WERI-Rb-1 (cell line): ENCODE data around the gene APOBEC2.
A peak's percentile ranks its signal among the peaks of the same experiment; 100 is the strongest.
"Not testable (repeated sequence)": the region's sequence is repeated elsewhere in the genome, so short reads cannot be mapped to it uniquely, and the experiment has no call there.

ENCODE experiments used
- DNase-seq: peaks from one replicate; pipeline ENCODE4 v3.0.0-alpha.2; 2020
- H3K27ac ChIP-seq: fragments of 250-450 bp; sonication (Bioruptor Pico); 2 replicates; pipeline ENCODE4 v1.5.1; 2020; ENCODE audit warnings: mild to moderate bottlenecking, moderate library complexity
- H3K27me3 ChIP-seq: fragments of 250-450 bp; sonication (Bioruptor Pico); 2 replicates; pipeline ENCODE4 v1.5.1; 2021; ENCODE audit warnings: mild to moderate bottlenecking, low read depth, moderate library complexity; ENCODE audit not compliant: insufficient read depth, severe bottlenecking
- H3K36me3 ChIP-seq: fragments of 250-450 bp; sonication (Bioruptor Pico); 2 replicates; pipeline ENCODE4 v1.5.1; 2020; ENCODE audit warnings: mild to moderate bottlenecking, moderate library complexity
- H3K4me3 ChIP-seq: 2 replicates; pipeline ENCODE4 v1.5.1; 2011; ENCODE audit warnings: low read depth, mild to moderate bottlenecking, control low read depth, low read length
- H3K9me3 ChIP-seq: fragments of 250-450 bp; sonication (Bioruptor Pico); 2 replicates; pipeline ENCODE4 v1.5.1; 2021; ENCODE audit warnings: mild to moderate bottlenecking, moderate library complexity; ENCODE audit not compliant: severe bottlenecking
- TF ChIP-seq, protein P1 (sequence below): IDR thresholded peaks from 2 replicates; pipeline ENCODE4 v1.5.1; 2011; ENCODE audit warnings: low read depth, mild to moderate bottlenecking, control low read depth, inconsistent platforms, low read length

APOBEC2 gene

DNA sequence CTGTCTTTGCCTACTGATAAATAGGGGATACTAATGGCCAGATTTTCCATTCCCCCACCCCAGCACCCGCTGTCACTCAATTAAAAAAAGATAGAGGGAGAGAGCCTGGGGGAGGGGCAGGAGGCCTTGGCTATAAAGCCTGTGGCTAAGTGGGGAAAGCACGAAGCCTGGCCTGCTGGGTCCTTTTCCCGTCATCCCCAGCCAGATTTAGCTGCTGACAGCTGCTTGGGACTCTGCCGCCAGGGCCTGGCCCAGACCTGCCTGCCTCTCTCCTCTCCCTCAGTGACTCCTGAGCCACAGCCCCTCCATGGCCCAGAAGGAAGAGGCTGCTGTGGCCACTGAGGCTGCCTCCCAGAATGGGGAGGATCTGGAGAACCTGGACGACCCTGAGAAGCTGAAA is at the start of gene APOBEC2:
Gene APOBEC2 (plus strand): TSS at position 162 of the 400 bp plus-strand sequence. CDS start 146 bp downstream, at position 308.
- H3K27me3 ChIP-seq: no peaks in the 10 kb centered on the region
- peak; percentile 94 for DNase-seq
- no peaks in the 10 kb centered on the region for H3K9me3 ChIP-seq
- H3K27ac ChIP-seq: peak within 1 kb of the TSS; percentile 85
- no peaks in the 10 kb centered on the region for H3K36me3 ChIP-seq
- H3K4me3 ChIP-seq: no peak within 1 kb of the TSS; the same call in 1 of the 2 replicates
- TF ChIP-seq, protein P1, sequence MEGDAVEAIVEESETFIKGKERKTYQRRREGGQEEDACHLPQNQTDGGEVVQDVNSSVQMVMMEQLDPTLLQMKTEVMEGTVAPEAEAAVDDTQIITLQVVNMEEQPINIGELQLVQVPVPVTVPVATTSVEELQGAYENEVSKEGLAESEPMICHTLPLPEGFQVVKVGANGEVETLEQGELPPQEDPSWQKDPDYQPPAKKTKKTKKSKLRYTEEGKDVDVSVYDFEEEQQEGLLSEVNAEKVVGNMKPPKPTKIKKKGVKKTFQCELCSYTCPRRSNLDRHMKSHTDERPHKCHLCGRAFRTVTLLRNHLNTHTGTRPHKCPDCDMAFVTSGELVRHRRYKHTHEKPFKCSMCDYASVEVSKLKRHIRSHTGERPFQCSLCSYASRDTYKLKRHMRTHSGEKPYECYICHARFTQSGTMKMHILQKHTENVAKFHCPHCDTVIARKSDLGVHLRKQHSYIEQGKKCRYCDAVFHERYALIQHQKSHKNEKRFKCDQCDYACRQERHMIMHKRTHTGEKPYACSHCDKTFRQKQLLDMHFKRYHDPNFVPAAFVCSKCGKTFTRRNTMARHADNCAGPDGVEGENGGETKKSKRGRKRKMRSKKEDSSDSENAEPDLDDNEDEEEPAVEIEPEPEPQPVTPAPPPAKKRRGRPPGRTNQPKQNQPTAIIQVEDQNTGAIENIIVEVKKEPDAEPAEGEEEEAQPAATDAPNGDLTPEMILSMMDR: no peak

- not testable (repeated sequence) for H3K4me3 ChIP-seq, H3K9me3 ChIP-seq, H3K27me3 ChIP-seq, H3K27ac ChIP-seq, H3K36me3 ChIP-seq
- DNase-seq: peak; percentile 76
- TF ChIP-seq, protein P1: peak; percentile 78
Measured at GRCh38 chr6:41006217-41006616, 46.8 kb upstream of the APOBEC2 start.

DNA sequence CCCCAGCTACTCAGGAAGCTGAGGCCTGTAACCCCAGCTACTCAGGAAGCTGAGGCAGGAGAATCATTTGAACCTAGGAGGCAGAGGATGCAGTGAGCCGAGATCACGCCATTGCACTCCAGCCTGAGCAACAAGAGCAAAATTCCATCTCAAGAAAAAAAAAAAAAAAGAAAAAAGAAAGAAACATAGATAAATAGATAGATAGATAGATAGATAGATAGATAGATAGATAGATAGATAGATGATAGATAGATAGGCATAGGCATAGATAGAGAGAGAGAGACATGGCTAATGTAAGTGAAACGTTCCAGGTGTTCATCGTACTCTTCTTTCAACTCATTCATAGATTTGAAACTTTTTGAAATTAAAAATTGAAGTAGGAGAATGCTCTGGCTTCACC is 46.0 kb upstream of the APOBEC2 start:
- DNase-seq, H3K36me3 ChIP-seq, H3K9me3 ChIP-seq, H3K27ac ChIP-seq, H3K4me3 ChIP-seq, H3K27me3 ChIP-seq: not testable (repeated sequence)

- Histone ChIP-seq H3K27ac (no peak overlapping the region), H3K4me3 (no peak overlapping the region), H3K9me3 (no peaks in the 10 kb centered on the region), H3K36me3 (no peaks in the 10 kb centered on the region), H3K27me3 (peaks cover 5% of the 10 kb centered on the region)
- TF ChIP-seq, protein P1: no peak
- DNase-seq: no peak
Measured at GRCh38 chr6:41008011-41008410, 45.0 kb upstream of the APOBEC2 start.

GRCh38 chr6:41009669-41010068 is 43.3 kb upstream of the APOBEC2 start:
- DNase-seq: no peak
- Histone ChIP-seq H3K27me3 (peaks cover 5% of the 10 kb centered on the region), H3K9me3 (no peaks in the 10 kb centered on the region), H3K27ac (no peak overlapping the region), H3K4me3 (no peak overlapping the region), H3K36me3 (no peaks in the 10 kb centered on the region)
- TF ChIP-seq, protein P1: no peak

DNA sequence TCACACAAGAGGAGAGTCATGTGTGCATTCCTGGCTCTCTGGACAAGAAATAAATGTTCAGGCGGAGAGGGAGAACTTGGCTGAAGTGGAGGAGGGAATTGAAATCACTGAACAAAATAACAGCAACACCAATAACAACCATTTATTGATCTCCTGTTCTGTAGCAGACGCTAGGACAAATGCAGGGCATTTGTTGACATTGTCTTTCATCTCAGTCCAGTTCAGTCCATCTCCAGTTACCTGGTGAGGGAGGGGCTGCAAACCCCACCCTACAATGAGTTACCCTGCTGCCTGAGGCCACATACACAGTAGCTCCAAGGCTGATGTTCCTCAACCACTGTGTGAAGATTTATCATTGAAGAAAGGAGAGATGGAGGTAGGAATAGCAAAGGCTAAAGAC is 41.3 kb upstream of the APOBEC2 start:
- DNase-seq: no peak
- Histone ChIP-seq H3K27me3 (peaks cover 5% of the 10 kb centered on the region), H3K36me3 (no peaks in the 10 kb centered on the region), H3K9me3 (peaks cover 2% of the 10 kb centered on the region), H3K27ac (no peak overlapping the region), H3K4me3 (no peak overlapping the region)
- TF ChIP-seq, protein P1: no peak
